Bronchial epithelial cell (primary cell): ENCODE data around the gene CAPN10. TPM values are rescaled to one million over a fixed set of nuclear protein-coding genes. Genes with fewer than 3 reads are reported as not detected.

Source experiments
- DNase-seq: peaks from one replicate; pipeline ENCODE4 v3.0.0-alpha.2; 2010; ENCODE audit warnings: low read depth
- FAIRE-seq: peaks from 2 replicates; lab custom pipeline; 2011; peaks lifted over from hg19 to GRCh38; lab: Jason Lieb, UNC
- H3K27me3 ChIP-seq: 2 replicates; pipeline ENCODE4 v1.5.1; 2011; ENCODE audit warnings: low read length; ENCODE audit not compliant: control insufficient read depth, insufficient read depth
- H3K36me3 ChIP-seq: 2 replicates; pipeline ENCODE4 v1.5.1; 2011; ENCODE audit warnings: low read length; ENCODE audit not compliant: control insufficient read depth, insufficient read depth
- H3K4me3 ChIP-seq: 2 replicates; pipeline ENCODE4 v1.5.1; 2011; ENCODE audit warnings: mild to moderate bottlenecking, low read depth, low read length, control low read depth
- total RNA-seq: library from RNA; depleted of rRNA; stranded (reverse); fragments of >200 nt; gene quantifications from 2 replicates; pipeline ENCODE4 v1.2.1, GENCODE V29; 2014
- TF ChIP-seq, protein P1 (sequence below): IDR thresholded peaks from 2 replicates; pipeline ENCODE4 v1.5.1; 2011; ENCODE audit warnings: mild to moderate bottlenecking, moderate library complexity, low read length, control low read depth, inconsistent platforms; ENCODE audit not compliant: insufficient read depth, severe bottlenecking

The CAPN10 gene
- total RNA-seq, 1 donor from 2014 or later, result 13.4 TPM

DNA sequence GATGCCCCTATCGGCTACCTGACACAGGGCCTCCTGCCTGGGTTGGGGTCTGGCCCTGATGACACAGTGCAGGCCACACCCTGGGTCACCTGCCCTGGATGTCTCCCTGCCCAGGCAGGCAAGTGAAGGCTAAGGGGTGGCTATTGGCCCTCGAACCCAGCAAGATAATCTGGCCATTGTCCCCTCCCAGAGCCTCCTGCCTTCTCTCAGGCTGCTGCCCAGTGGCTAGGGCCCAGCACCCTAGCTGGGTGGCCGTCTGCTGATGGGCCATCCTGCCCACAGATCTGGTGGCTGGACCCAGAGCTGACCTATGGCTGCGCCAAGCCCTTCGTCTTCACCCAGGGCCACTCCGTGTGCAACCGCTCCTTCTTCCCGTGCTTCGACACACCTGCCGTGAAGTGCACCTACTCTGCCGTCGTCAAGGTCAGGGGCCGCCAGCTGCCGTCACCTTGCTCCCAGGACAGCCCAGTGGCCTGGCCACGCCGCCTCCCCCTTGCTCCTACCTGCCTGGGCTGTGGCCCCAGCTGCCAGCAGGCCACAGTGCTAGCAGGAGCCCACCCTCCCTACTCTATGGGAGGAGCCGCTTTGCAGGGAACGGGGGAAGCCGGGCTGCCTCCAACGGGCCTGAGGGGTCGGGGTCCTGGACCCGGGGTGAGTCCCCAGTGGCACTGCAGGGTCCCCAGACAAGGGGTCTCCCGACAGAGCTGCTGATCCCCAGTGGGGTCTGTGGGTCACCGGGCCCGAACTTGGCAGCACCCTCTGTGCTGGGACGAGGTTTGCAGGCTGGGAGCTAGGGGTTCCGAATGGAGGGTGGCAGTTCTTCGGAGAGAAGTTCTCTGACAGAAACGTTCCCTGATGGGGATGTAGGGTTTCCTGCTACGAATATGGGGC lies 14.1 kb upstream of the CAPN10 start:
- no peak overlapping the region for H3K4me3 ChIP-seq
- DNase-seq, result no peak
- H3K27me3 ChIP-seq, result no peaks in the 10 kb centered on the region
- peaks cover 6% of the 10 kb centered on the region for H3K36me3 ChIP-seq
- FAIRE-seq, result no peak
- TF ChIP-seq, protein P1, sequence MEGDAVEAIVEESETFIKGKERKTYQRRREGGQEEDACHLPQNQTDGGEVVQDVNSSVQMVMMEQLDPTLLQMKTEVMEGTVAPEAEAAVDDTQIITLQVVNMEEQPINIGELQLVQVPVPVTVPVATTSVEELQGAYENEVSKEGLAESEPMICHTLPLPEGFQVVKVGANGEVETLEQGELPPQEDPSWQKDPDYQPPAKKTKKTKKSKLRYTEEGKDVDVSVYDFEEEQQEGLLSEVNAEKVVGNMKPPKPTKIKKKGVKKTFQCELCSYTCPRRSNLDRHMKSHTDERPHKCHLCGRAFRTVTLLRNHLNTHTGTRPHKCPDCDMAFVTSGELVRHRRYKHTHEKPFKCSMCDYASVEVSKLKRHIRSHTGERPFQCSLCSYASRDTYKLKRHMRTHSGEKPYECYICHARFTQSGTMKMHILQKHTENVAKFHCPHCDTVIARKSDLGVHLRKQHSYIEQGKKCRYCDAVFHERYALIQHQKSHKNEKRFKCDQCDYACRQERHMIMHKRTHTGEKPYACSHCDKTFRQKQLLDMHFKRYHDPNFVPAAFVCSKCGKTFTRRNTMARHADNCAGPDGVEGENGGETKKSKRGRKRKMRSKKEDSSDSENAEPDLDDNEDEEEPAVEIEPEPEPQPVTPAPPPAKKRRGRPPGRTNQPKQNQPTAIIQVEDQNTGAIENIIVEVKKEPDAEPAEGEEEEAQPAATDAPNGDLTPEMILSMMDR, result no peak

DNA sequence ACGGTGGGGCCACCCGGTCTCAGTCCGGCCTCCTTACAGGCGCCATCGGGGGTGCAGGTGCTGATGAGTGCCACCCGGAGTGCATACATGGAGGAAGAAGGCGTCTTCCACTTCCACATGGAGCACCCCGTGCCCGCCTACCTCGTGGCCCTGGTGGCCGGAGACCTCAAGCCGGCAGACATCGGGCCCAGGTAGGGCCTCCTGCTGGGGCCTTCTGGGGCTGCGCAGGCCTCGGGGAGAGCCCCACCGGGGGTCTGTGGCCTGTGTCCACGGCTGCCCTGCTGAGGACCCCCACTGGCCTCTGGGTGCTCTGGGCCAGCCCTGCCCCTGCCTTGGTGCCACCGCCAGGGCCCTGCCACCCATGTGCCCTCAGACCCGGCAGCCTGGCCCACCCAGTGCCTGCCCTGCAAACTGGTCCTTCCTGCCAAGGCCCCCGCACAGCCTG lies 13.4 kb upstream of the CAPN10 start:
- no peak for DNase-seq

DNA sequence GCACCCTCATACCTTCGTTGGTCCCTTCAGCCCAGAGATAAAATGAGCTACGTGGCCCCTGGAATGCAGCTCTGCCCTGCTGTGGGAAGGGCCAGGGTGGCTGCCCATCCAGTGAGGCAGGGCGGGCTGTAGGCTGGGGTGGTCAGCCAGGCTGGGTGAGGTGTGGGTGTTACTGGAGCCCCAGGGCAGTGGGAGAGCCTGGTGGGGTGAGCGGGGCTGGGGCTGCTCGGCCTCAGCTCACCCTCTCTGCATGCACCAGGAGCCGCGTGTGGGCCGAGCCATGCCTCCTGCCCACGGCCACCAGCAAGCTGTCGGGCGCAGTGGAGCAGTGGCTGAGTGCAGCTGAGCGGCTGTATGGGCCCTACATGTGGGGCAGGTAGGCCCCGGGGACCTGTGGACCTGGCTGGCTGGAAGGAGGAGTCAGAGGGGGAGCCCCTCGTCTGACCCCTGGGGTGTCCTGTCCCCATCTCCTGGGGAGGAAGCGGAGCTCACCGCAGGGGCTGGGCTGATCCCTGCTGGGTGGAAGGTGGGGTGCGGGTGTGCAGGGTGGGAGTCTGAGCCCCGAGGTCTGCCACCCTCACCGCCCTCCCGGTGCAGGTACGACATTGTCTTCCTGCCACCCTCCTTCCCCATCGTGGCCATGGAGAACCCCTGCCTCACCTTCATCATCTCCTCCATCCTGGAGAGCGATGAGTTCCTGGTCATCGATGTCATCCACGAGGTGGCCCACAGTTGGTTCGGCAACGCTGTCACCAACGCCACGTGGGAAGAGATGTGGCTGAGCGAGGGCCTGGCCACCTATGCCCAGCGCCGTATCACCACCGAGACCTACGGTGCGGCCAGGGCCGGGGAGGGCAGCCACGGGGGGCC lies 12.8 kb upstream of the CAPN10 start:
- DNase-seq, result no peak
- TF ChIP-seq, protein P1, result no peak
- H3K4me3 ChIP-seq, result no peak overlapping the region
- peak; percentile 7 for FAIRE-seq
- peaks cover 12% of the 10 kb centered on the region for H3K36me3 ChIP-seq
- no peaks in the 10 kb centered on the region for H3K27me3 ChIP-seq

More for the DNA sequence above, 13.4 kb upstream of the CAPN10 start:
- Histone ChIP-seq H3K4me3 (no peak overlapping the region), H3K36me3 (peaks cover 10% of the 10 kb centered on the region), H3K27me3 (no peaks in the 10 kb centered on the region)
- FAIRE-seq, result no peak
- TF ChIP-seq, protein P1, result no peak

DNA sequence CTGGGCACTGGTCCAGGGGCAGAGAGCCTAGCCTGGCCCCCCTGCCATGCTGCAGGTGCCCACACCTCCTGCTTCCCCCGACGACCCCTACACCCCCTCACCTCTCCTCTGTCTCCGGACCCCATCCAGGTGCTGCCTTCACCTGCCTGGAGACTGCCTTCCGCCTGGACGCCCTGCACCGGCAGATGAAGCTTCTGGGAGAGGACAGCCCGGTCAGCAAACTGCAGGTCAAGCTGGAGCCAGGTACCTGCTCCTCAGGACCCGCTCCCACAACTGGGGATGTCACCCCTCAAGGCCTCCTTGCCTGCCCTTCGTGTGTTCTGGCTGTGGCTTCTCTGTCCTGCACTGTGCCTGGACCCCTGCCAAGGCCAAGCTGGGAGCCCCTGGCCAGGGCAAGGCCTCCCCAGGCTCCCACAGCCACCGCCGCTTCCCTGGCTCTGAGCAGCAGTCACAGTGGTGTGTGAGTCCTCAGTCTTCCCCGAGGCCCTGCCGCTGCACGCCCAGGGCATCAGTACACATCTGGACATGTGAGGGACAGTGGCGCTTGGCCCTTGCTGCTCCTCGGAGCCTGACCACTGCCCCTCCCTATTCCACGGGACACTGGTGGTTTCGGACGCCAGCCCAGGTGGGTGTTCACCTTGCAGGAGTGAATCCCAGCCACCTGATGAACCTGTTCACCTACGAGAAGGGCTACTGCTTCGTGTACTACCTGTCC lies 12.0 kb upstream of the CAPN10 start:
- H3K4me3 ChIP-seq, result no peak overlapping the region
- TF ChIP-seq, protein P1, result no peak
- H3K27me3 ChIP-seq, result no peaks in the 10 kb centered on the region
- DNase-seq, result no peak
- FAIRE-seq, result no peak
- peaks cover 13% of the 10 kb centered on the region for H3K36me3 ChIP-seq

DNA sequence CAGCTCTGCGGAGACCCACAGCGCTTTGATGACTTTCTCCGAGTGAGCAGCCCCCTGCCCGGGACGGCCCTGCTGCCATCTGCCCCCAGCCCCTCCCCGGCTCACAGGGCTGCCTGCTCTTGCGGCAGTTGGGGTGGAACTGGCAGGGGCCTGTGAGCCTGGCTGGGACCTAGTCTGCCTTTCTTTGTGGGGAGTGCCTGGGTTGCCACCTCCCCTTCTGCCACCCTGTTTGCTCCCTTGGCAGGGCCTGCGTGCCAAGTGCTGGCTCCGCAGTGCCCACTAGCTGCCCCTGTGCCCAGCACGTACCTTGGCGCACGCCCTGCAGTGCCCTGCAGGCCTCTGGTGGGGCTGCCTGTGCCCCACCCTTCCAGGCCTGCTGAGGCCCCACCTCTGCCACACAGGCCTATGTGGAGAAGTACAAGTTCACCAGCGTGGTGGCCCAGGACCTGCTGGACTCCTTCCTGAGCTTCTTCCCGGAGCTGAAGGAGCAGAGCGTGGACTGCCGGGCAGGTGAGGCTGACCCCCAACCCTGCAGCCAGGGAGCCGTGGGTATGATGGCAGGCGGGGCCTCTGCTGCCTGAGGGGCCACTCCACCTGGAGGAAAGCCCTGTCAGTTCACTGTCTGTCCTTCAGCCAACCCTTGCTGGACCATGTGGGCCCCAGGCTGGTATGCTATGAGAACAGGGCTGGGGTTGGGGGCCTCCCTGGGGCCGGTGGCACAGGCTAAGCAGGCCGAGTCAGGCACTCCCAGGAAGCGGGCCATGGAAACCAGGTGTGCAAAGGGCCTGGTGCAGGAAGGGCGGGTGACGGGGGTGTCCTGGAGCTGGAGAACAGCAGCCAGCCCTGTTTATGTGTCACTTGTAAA lies 11.2 kb upstream of the CAPN10 start:
- H3K36me3 ChIP-seq, result peaks cover 13% of the 10 kb centered on the region
- no peaks in the 10 kb centered on the region for H3K27me3 ChIP-seq
- DNase-seq, result no peak
- no peak for FAIRE-seq
- H3K4me3 ChIP-seq, result no peak overlapping the region
- TF ChIP-seq, protein P1, result no peak
